Activated CD8-positive, alpha-beta T cell treated with anti-CD3 and anti-CD28 coated beads, Interleukin-2, amount 10 ng/mL, durations not matched to agents 7 days and 5 days (primary cell): ENCODE data around the gene C10orf95. TPM values are rescaled to one million over a fixed set of nuclear protein-coding genes. Genes with fewer than 3 reads are reported as not detected.

ENCODE experiments used
- ATAC-seq: fragments of 150-1000 bp; cut with Tn5 transposase; one replicate; pipeline ENCODE4 v1.10.0; 2021; ENCODE audit warnings: moderate library complexity
- CTCF ChIA-PET: fragments of 350-600 bp; sonication (Branson Sonifier 250); formaldehyde crosslinking; loops from one replicate; lab custom pipeline; 2021; ENCODE audit warnings: antibody characterized with exemption; lab: Charles Lee
- POLR2A ChIA-PET: fragments of 350-600 bp; sonication (Branson Sonifier 250); formaldehyde crosslinking; loops from one replicate; lab custom pipeline; 2021; ENCODE audit warnings: antibody characterized with exemption; lab: Charles Lee
- DNase-seq: peaks from one replicate; pipeline ENCODE4 v3.0.0-alpha.2; 2020
- H3K27ac Mint-ChIP-seq: one replicate; pipeline ENCODE4 v1.8.0; 2021; ENCODE audit warnings: mild to moderate bottlenecking, mixed read lengths
- H3K27me3 Mint-ChIP-seq: one replicate; pipeline ENCODE4 v1.8.0; 2021; ENCODE audit warnings: low read depth, mixed read lengths
- H3K36me3 Mint-ChIP-seq: one replicate; pipeline ENCODE4 v1.8.0; 2021; ENCODE audit warnings: low read depth, mixed read lengths
- H3K4me1 Mint-ChIP-seq: one replicate; pipeline ENCODE4 v1.8.0; 2021; ENCODE audit warnings: low read depth, mixed read lengths
- H3K4me3 Mint-ChIP-seq: one replicate; pipeline ENCODE4 v1.8.0; 2021; ENCODE audit warnings: mild to moderate bottlenecking, mixed read lengths
- H3K9me3 Mint-ChIP-seq: one replicate; pipeline ENCODE4 v1.8.0; 2022; ENCODE audit warnings: mixed read lengths; ENCODE audit not compliant: insufficient read depth
- total RNA-seq, 2 experiments: library from RNA; stranded (reverse); gene quantifications; one replicate each; pipeline ENCODE4 v1.2.3, GENCODE V29; 2021

C10orf95 gene
- total RNA-seq, 2 experiments from 2014 or later, result 0.32 TPM; not detected in 1

- DNase-seq, result no peak
- no peak for ATAC-seq
- POLR2A ChIA-PET, result interaction anchor here (0.6 to 1.5 kb wide), 3 partner anchors 81 to 358 kb away, joined by 3 to 4 read pairs (median 4); no protein-coding TSS in a partner anchor
- Mint-ChIP-seq H3K9me3 (no peaks in the 10 kb centered on the region), H3K4me1 (peaks cover 16% of the 10 kb centered on the region), H3K36me3 (peaks cover 51% of the 10 kb centered on the region), H3K27me3 (no peaks in the 10 kb centered on the region), H3K4me3 (no peak overlapping the region), H3K27ac (peak overlapping the region; percentile 20)
- CTCF ChIA-PET, result interaction anchor here (0.7 to 3.9 kb wide), 29 partner anchors 18 to 319 kb away, joined by 3 to 30 read pairs (median 6); partner anchors contain the start of genes C10orf95, CUEDC2, FBXL15 and NFKB2
Observed at GRCh38 chr10:102479651-102480050, 28.3 kb upstream of the C10orf95 start.

DNA sequence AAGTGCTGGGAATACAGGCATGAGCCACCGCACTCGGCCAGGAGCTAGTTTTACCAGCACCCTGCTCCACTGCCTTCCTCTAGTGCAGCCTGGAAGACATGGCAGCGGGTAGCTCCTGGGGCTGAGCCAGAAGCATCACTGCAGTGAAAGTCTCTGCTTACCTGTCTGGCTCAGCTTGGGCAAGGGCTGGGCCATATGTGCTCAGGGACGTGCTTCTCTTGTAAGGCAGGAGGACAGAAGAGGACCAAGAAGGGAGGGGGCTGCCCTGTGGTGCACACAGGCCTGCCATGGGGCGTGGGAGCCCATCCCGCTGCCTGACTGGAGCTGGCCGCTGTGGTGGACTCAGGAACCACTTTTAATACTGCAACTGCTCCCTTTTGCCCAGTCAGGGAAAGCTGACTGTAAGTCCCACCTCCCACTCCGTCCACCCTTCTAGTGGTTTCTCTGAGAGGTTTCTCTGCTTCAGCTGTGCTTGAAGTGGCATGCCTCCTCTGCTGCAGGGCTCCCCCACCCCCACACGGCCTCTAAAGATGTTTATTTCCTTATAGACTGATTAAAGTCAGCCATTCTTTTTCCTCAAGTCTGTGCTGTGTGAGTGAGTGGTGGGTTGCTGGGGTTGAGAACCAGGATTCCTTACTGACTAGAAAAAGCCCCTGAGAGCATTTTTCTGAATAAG is 25.3 kb upstream of the C10orf95 start:
- ChIA-PET CTCF (interaction anchor here (0.6 to 3.9 kb wide), 7 partner anchors 15 to 247 kb away, joined by 3 to 19 read pairs (median 5); no protein-coding TSS in a partner anchor), POLR2A (interaction anchor here (1.0 to 1.4 kb wide), 2 partner anchors 15 to 26 kb away, joined by 4 to 9 read pairs; partner anchors contain the start of gene C10orf95)
- no peak for ATAC-seq

GRCh38 chr10:102475451-102476040 is 24.2 kb upstream of the C10orf95 start:
- ChIA-PET CTCF (interaction anchor here (1.2 to 3.9 kb wide), 6 partner anchors 14 to 246 kb away, joined by 3 to 19 read pairs (median 6); partner anchors contain the start of gene ACTR1A), POLR2A (interaction anchor here (1.4 kb wide), 1 partner anchor 25 kb away, joined by 9 read pairs; the partner anchor contains the start of gene C10orf95)
- Mint-ChIP-seq H3K9me3 (no peaks in the 10 kb centered on the region), H3K27ac (peak overlapping the region; percentile 41), H3K4me3 (no peak overlapping the region), H3K27me3 (no peaks in the 10 kb centered on the region), H3K36me3 (peaks cover 32% of the 10 kb centered on the region), H3K4me1 (peaks cover 29% of the 10 kb centered on the region)
- no peak for ATAC-seq
- no peak for DNase-seq

More for the DNA sequence above, 25.3 kb upstream of the C10orf95 start:
- DNase-seq, result peak; percentile 33
- Mint-ChIP-seq H3K4me3 (no peak overlapping the region), H3K9me3 (no peaks in the 10 kb centered on the region), H3K4me1 (peaks cover 29% of the 10 kb centered on the region), H3K27me3 (no peaks in the 10 kb centered on the region), H3K27ac (peak overlapping the region; percentile 72), H3K36me3 (peaks cover 37% of the 10 kb centered on the region)

- Mint-ChIP-seq H3K36me3 (peaks cover 24% of the 10 kb centered on the region), H3K4me3 (no peak overlapping the region), H3K27ac (peak overlapping the region; percentile 90), H3K27me3 (no peaks in the 10 kb centered on the region), H3K9me3 (no peaks in the 10 kb centered on the region), H3K4me1 (peaks cover 31% of the 10 kb centered on the region)
- peak; percentile 52 for DNase-seq
- POLR2A ChIA-PET, result interaction anchor here (0.8 to 1.2 kb wide), 6 partner anchors 10 to 52 kb away, joined by 3 to 8 read pairs (median 4); partner anchors contain the start of gene C10orf95
- CTCF ChIA-PET, result interaction anchor here (0.8 to 2.2 kb wide), 5 partner anchors 12 to 244 kb away, joined by 3 to 5 read pairs (median 3); partner anchors contain the start of gene SUFU
- peak; percentile 72 for ATAC-seq
Observed at GRCh38 chr10:102473445-102474331, 22.3 kb upstream of the C10orf95 start.

- POLR2A ChIA-PET, result interaction anchor here (0.7 to 1.0 kb wide), 3 partner anchors 8 to 50 kb away, joined by 3 to 4 read pairs (median 3); partner anchors contain the start of gene FBXL15
- DNase-seq, result no peak
- no peak overlapping the region for H3K27ac Mint-ChIP-seq
- no peaks in the 10 kb centered on the region for H3K9me3 Mint-ChIP-seq
- ATAC-seq, result no peak
- H3K4me3 Mint-ChIP-seq, result no peak overlapping the region
- CTCF ChIA-PET, result interaction anchor here (0.5 to 1.5 kb wide), 2 partner anchors 72 to 1932 kb away, joined by 3 to 4 read pairs; no protein-coding TSS in a partner anchor
- no peaks in the 10 kb centered on the region for H3K27me3 Mint-ChIP-seq
- H3K36me3 Mint-ChIP-seq, result peaks cover 22% of the 10 kb centered on the region
- H3K4me1 Mint-ChIP-seq, result peaks cover 23% of the 10 kb centered on the region
Observed at GRCh38 chr10:102470579-102471546, 19.5 kb upstream of the C10orf95 start.

DNA sequence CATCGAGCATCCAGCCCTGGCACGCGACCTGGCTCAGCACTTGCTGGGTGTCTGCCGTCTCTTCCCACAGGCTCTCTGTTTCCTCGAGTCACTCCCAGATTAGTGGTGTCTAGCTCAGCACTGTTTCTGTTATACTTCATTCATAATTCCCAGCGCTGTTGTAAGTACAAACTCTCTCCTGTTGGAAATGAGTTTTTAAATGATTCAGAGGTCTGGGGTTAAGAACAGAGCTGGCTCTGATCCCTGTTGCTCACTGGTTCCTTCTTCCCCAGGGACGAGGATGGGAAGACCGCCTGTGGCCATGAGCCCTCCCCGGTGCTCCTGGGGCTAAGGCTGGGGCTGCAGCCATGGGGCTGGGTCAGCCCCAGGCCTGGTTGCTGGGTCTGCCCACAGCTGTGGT is 17.3 kb upstream of the C10orf95 start:
- ATAC-seq (no peak), DNase-seq (no peak)
- Mint-ChIP-seq H3K9me3 (no peaks in the 10 kb centered on the region), H3K27me3 (no peaks in the 10 kb centered on the region), H3K4me3 (no peak overlapping the region), H3K36me3 (peaks cover 18% of the 10 kb centered on the region), H3K4me1 (peaks cover 20% of the 10 kb centered on the region), H3K27ac (no peak overlapping the region)
- ChIA-PET POLR2A (interaction anchor here (0.6 kb wide), 1 partner anchor 43 kb away, joined by 3 read pairs; no protein-coding TSS in a partner anchor), CTCF (interaction anchor here (0.8 to 1.5 kb wide), 3 partner anchors 10 to 299 kb away, joined by 3 to 8 read pairs (median 5); no protein-coding TSS in a partner anchor)

GRCh38 chr10:102467971-102468438 is 16.7 kb upstream of the C10orf95 start:
- POLR2A ChIA-PET, result no interaction called here
- Mint-ChIP-seq H3K27me3 (no peaks in the 10 kb centered on the region), H3K9me3 (no peaks in the 10 kb centered on the region), H3K36me3 (peaks cover 12% of the 10 kb centered on the region), H3K4me3 (no peak overlapping the region), H3K4me1 (peaks cover 17% of the 10 kb centered on the region), H3K27ac (no peak overlapping the region)
- DNase-seq (no peak), ATAC-seq (no peak)
- CTCF ChIA-PET, result interaction anchor here (1.0 to 1.5 kb wide), 3 partner anchors 10 to 116 kb away, joined by 3 to 8 read pairs (median 5); no protein-coding TSS in a partner anchor

- CTCF ChIA-PET, result interaction anchor here (1.0 kb wide), 1 partner anchor 11 kb away, joined by 3 read pairs; no protein-coding TSS in a partner anchor
- no peak for ATAC-seq
- Mint-ChIP-seq H3K9me3 (no peaks in the 10 kb centered on the region), H3K4me3 (no peak overlapping the region), H3K27ac (no peak overlapping the region), H3K36me3 (peaks cover 9% of the 10 kb centered on the region), H3K27me3 (no peaks in the 10 kb centered on the region), H3K4me1 (peaks cover 18% of the 10 kb centered on the region)
- no peak for DNase-seq
- POLR2A ChIA-PET, result no interaction called here
Observed at GRCh38 chr10:102467318-102467717, 16.0 kb upstream of the C10orf95 start.

GRCh38 chr10:102465466-102465865 is 14.1 kb upstream of the C10orf95 start:
- peaks cover 37% of the 10 kb centered on the region for H3K4me1 Mint-ChIP-seq
- POLR2A ChIA-PET, result interaction anchor here (1.2 kb wide), 1 partner anchor 14 kb away, joined by 3 read pairs; the partner anchor contains the start of gene C10orf95
- H3K9me3 Mint-ChIP-seq, result no peaks in the 10 kb centered on the region
- CTCF ChIA-PET, result interaction anchor here (1.1 to 3.4 kb wide), 3 partner anchors 13 to 234 kb away, joined by 4 to 11 read pairs (median 6); no protein-coding TSS in a partner anchor
- peaks cover 7% of the 10 kb centered on the region for H3K36me3 Mint-ChIP-seq
- H3K27ac Mint-ChIP-seq, result no peak overlapping the region
- H3K4me3 Mint-ChIP-seq, result no peak overlapping the region
- no peak for ATAC-seq
- DNase-seq, result no peak
- no peaks in the 10 kb centered on the region for H3K27me3 Mint-ChIP-seq
